Right atrium auricular region (tissue), 2 donors: ENCODE data around the gene COL20A1. TPM values are rescaled to one million over a fixed set of nuclear protein-coding genes. Genes with fewer than 3 reads are reported as not detected.

Experiments
- DNase-seq: peaks from one replicate; pipeline ENCODE4 v3.0.0-alpha.2; 2019; ENCODE audit warnings: low spot score
- H3K27ac ChIP-seq, 2 donors: fragments of 200-600 bp; sonication (generic); 1 replicate in 1 of 2; 2 replicates in 1 of 2; pipeline ENCODE4 v1.5.1; 2016 to 2019
- H3K27me3 ChIP-seq, 2 donors: fragments of 200-600 bp; sonication (generic); one replicate each; pipeline versions ENCODE4 v1.5.1 to v1.6.0; 2017 to 2019
- H3K36me3 ChIP-seq: fragments of 200-600 bp; sonication (generic); one replicate; pipeline ENCODE4 v1.5.1; 2016
- H3K4me1 ChIP-seq, 2 donors: fragments of 200-600 bp; sonication (generic); one replicate each; pipeline versions ENCODE4 v1.5.1 to v1.6.0; 2017 to 2019
- H3K4me3 ChIP-seq, 2 donors: fragments of 200-600 bp; sonication (generic); 1 replicate in 1 of 2; 2 replicates in 1 of 2; pipeline ENCODE4 v1.5.1; 2017 to 2019; ENCODE audit warnings: mild to moderate bottlenecking in 1 of 2, moderate library complexity in 1 of 2
- H3K9me3 ChIP-seq, 2 donors: fragments of 200-600 bp; sonication (generic); one replicate each; pipeline ENCODE4 v1.5.1; 2019
- total RNA-seq, 2 donors: library from RNA; depleted of rRNA; stranded (reverse); fragments of >200 nt; gene quantifications; one replicate each; pipeline ENCODE4 v1.1.0, GENCODE V29; 2016
- TF ChIP-seq, protein P1 (sequence below), 2 donors: fragments of 200-600 bp; sonication (generic); IDR thresholded peaks; one replicate each; pipeline ENCODE4 v1.5.1; 2019; ENCODE audit warnings: antibody characterized with exemption in 2 of 2

The COL20A1 gene
- total RNA-seq, 2 donors from 2014 or later: not detected

DNA sequence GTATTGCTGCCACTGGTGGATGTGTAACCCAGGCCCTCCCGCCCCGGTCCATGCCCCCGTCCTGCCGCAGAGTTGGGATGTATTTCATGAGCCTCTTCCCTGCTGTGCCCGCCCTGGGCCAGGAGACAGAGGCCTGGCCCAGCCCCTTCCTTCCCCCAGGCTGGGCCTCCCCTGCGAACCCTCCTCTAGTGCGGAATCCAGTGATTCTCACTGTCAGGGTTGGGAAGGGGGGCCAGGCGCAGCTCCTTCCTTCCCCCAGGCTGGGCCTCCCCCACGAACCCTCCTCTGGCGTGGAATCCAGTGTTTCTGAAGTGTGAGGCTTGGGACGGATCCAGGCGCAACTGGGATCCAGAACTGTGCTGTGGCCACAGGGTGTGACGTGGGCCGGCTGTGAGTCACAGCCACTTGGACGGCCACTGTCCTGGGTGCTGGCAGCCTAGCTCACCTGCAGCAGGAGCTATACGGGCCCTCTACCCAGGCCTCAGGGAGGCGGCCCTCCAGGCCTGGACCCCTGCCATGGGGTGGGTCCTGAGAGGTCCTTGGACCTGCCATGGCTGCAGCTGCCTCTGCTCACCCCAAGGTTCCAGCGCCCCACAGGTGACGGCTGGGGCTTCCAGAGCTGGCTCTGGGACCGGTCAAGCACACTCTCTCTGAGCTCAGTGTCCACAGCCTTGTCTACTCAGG is 28.3 kb downstream of the COL20A1 start:
- Histone ChIP-seq H3K9me3 (no peaks in the 10 kb centered on the region), H3K4me1 (peaks cover 0 to 25% of the 10 kb centered on the region in 2 donors), H3K27me3 (no peaks in the 10 kb centered on the region), H3K36me3 (no peaks in the 10 kb centered on the region), H3K27ac (no peak overlapping the region), H3K4me3 (no peak overlapping the region)
- TF ChIP-seq, protein P1, sequence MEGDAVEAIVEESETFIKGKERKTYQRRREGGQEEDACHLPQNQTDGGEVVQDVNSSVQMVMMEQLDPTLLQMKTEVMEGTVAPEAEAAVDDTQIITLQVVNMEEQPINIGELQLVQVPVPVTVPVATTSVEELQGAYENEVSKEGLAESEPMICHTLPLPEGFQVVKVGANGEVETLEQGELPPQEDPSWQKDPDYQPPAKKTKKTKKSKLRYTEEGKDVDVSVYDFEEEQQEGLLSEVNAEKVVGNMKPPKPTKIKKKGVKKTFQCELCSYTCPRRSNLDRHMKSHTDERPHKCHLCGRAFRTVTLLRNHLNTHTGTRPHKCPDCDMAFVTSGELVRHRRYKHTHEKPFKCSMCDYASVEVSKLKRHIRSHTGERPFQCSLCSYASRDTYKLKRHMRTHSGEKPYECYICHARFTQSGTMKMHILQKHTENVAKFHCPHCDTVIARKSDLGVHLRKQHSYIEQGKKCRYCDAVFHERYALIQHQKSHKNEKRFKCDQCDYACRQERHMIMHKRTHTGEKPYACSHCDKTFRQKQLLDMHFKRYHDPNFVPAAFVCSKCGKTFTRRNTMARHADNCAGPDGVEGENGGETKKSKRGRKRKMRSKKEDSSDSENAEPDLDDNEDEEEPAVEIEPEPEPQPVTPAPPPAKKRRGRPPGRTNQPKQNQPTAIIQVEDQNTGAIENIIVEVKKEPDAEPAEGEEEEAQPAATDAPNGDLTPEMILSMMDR (IDR thresholded peaks at IDR 0.05): no peak
- DNase-seq: peak; percentile 72

DNA sequence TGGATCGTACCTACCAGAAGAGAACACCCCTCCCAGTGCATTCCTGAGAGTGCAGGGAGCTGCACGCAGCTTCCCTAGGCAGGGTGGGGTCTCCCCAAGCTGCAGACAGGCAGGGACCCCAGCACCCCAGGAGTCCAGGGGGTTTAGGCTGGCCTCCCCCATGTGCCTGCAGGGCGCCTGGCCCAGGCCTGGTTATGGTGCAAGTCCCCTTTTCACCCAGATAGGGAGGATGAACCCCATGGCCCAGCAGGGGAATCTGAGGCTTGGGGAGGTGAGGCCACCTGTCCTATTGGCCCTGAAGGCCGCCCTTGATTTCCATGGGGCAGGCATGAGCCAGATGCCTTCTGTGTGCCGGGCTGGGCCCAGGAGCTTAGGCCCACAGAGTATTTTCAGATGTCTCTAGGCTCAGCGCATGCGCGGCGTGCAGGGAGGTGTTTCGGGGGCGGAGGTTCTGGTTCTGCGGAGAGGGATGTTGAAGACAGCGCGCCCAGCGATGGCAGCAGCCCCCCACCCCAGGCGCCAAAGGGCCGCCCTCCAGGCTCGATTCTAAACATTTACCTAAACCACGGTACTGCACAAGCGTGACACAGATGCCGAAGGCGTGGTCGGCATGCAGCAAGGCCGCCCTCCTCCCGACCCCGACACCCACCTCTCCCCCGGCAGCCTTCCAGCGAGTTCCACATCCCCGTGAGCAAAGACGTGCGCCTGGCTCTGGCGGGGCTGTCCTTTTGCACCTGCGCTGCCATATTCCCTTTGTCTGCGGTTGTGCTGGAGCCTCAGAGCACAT is 29.4 kb downstream of the COL20A1 start:
- Histone ChIP-seq H3K27me3 (no peaks in the 10 kb centered on the region), H3K4me1 (peaks cover 0 to 25% of the 10 kb centered on the region in 2 donors), H3K36me3 (no peaks in the 10 kb centered on the region), H3K9me3 (no peaks in the 10 kb centered on the region), H3K4me3 (no peak overlapping the region), H3K27ac (no peak overlapping the region)
- DNase-seq: no peak
- TF ChIP-seq, protein P1 (IDR thresholded peaks at IDR 0.05): no peak

DNA sequence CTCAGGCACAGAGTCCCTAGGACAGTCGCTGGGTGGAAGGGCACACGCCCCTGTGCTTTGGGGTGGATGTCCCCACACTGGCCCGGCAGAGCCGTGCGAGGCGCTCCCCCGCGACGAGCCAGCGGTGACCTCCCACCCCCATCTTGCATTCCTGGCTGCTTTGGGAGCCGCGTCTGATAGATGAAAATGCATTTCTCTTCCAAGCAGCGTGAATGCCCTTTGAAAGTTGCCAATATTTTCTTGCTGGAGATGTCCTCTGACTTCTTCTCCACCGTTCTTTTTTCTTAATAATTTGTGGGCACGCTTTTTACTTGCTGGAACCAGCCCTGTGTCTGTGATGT is 29.9 kb downstream of the COL20A1 start:
- Histone ChIP-seq H3K4me3 (no peak overlapping the region), H3K9me3 (no peaks in the 10 kb centered on the region), H3K4me1 (peaks cover 0 to 25% of the 10 kb centered on the region in 2 donors), H3K27ac (no peak overlapping the region), H3K36me3 (no peaks in the 10 kb centered on the region), H3K27me3 (no peaks in the 10 kb centered on the region)
- TF ChIP-seq, protein P1 (IDR thresholded peaks at IDR 0.05): no peak
- DNase-seq: no peak

DNA sequence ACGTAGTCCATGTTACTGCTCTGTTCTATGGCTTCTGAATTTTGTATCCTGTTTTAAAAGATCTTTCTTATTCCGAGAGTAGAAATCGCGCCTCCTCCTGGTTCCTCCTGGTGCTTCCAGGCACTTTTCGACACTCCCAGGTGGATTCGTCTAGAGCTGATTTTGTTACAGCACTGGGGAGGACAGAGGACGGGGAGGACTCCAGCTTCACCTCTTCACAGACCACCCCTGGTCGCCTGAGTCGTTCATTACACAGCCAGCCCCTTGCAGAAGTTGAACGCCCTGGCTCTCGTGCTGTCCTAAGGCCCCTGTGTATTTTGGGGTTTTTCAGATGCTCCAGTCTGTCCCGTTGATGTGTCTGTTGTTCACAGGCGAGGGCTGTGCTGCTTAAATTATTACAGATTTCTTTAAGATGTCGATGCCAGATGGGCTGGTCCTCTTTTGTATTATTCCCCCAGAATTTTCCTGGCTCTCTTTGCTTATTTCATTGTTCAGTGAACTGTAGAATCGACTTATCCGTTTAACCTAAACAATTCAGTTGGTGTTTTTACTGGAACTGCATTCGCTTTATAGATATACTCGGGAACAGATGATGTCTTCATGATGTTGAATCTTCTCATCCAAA is 30.5 kb downstream of the COL20A1 start:
- no peak overlapping the region for H3K27ac ChIP-seq
- no peaks in the 10 kb centered on the region for H3K27me3 ChIP-seq
- H3K4me1 ChIP-seq: peaks cover 0 to 25% of the 10 kb centered on the region in 2 donors
- no peaks in the 10 kb centered on the region for H3K9me3 ChIP-seq
- no peak for DNase-seq
- H3K36me3 ChIP-seq: no peaks in the 10 kb centered on the region
- TF ChIP-seq, protein P1 (IDR thresholded peaks at IDR 0.05): no peak
- H3K4me3 ChIP-seq: no peak overlapping the region

DNA sequence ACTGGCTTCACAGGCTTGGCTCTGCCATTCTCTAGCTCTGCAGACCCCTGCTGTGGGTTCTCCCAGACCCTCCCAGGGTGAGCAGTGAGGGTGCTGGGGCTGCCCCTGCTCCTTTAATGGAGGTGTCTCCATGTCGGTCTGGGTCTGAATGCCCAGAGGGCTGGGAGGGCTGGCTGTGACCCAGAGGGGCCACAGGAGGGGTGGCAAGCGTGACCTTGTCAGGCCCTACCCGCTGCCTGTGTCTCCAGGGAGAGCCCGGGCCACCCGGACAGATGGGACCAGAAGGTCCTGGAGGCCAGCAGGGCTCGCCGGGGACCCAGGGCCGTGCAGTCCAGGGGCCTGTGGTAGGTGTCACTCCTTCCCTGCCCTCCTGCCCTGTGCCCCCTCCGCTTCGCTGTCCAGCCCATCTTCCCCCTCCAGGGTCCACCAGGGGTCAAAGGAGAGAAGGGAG is 32.1 kb downstream of the COL20A1 start:
- H3K27ac ChIP-seq: no peak overlapping the region
- H3K4me1 ChIP-seq: peaks cover 0 to 25% of the 10 kb centered on the region in 2 donors
- DNase-seq: no peak
- no peaks in the 10 kb centered on the region for H3K9me3 ChIP-seq
- no peaks in the 10 kb centered on the region for H3K27me3 ChIP-seq
- TF ChIP-seq, protein P1 (IDR thresholded peaks at IDR 0.05): no peak
- H3K36me3 ChIP-seq: no peaks in the 10 kb centered on the region
- no peak overlapping the region for H3K4me3 ChIP-seq
